Measurements from ENCODE around the gene ANKRD9. TPM values are rescaled to one million over a fixed set of nuclear protein-coding genes. Genes with fewer than 3 reads are reported as not detected.

The ANKRD9 gene
- total RNA-seq, 3 donors from 2014 or later: 10.4 to 24.9 (median 22.8) TPM

DNA sequence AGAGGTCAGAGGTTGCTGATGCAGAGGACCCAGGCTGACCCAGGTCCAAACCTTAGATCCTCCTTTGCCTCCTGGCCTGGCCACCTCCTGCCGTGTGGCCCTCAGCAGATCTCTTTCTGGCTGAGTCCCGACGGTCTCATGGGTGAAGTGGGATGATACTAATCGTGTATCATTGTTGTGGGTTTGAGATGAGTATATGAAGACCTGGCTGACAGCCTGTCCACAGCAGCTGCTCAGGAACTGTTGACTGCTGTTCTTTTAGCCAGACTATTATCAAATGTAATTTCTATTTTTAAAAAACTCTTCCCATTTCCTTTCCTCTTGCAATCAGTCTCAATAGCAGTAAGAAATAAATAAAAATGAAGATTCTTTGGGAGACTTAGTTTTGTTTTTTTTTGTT, 45.6 kb downstream of the ANKRD9 start:
- H3K27ac ChIP-seq: no peak overlapping the region
- H3K4me3 ChIP-seq: no peak overlapping the region
- DNase-seq (ENCODE audit: low spot score in 2 of 2): no peak
- H3K9me3 ChIP-seq: no peaks in the 10 kb centered on the region
- H3K36me3 ChIP-seq: no peaks in the 10 kb centered on the region
- H3K27me3 ChIP-seq: no peaks in the 10 kb centered on the region
- intact Hi-C loops (cut with DNase I; ENCODE audit: low total_unique reads): no loop called here
- TF ChIP-seq POLR2AphosphoS5 (IDR thresholded peaks at IDR 0.05) (no peak), POLR2A (IDR thresholded peaks at IDR 0.05) (no peak)
- TF ChIP-seq, protein P1, sequence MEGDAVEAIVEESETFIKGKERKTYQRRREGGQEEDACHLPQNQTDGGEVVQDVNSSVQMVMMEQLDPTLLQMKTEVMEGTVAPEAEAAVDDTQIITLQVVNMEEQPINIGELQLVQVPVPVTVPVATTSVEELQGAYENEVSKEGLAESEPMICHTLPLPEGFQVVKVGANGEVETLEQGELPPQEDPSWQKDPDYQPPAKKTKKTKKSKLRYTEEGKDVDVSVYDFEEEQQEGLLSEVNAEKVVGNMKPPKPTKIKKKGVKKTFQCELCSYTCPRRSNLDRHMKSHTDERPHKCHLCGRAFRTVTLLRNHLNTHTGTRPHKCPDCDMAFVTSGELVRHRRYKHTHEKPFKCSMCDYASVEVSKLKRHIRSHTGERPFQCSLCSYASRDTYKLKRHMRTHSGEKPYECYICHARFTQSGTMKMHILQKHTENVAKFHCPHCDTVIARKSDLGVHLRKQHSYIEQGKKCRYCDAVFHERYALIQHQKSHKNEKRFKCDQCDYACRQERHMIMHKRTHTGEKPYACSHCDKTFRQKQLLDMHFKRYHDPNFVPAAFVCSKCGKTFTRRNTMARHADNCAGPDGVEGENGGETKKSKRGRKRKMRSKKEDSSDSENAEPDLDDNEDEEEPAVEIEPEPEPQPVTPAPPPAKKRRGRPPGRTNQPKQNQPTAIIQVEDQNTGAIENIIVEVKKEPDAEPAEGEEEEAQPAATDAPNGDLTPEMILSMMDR (IDR thresholded peaks at IDR 0.05): no peak
- no peaks in the 10 kb centered on the region for H3K4me1 ChIP-seq

DNA sequence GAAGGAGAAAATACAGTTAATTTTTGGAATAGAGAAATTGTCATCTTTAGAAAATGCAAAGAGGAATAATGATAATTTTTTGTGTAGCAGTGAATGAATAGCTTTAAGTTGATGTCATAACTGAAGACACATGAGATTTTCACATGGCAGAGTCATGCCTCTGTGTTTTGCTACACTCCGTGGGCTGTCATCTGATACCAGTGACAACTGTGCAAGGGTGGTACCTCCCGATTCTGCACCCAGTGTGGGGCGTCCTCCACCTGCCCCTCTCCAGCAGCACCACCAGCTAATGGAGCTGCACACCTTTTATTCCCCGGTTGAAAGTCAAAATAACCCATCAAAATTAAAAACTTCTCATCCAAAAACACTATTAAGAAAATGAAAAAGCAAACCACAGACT, 47.2 kb downstream of the ANKRD9 start:
- intact Hi-C loops (cut with DNase I; ENCODE audit: low total_unique reads): no loop called here
- Histone ChIP-seq H3K9me3 (no peaks in the 10 kb centered on the region), H3K27me3 (no peaks in the 10 kb centered on the region), H3K27ac (no peak overlapping the region), H3K36me3 (no peaks in the 10 kb centered on the region), H3K4me1 (no peaks in the 10 kb centered on the region), H3K4me3 (no peak overlapping the region)
- TF ChIP-seq, protein P1 (IDR thresholded peaks at IDR 0.05): no peak
- TF ChIP-seq POLR2AphosphoS5 (IDR thresholded peaks at IDR 0.05): no peak
- TF ChIP-seq POLR2A (IDR thresholded peaks at IDR 0.05): no peak
- no peak for DNase-seq (ENCODE audit: low spot score in 2 of 2)

DNA sequence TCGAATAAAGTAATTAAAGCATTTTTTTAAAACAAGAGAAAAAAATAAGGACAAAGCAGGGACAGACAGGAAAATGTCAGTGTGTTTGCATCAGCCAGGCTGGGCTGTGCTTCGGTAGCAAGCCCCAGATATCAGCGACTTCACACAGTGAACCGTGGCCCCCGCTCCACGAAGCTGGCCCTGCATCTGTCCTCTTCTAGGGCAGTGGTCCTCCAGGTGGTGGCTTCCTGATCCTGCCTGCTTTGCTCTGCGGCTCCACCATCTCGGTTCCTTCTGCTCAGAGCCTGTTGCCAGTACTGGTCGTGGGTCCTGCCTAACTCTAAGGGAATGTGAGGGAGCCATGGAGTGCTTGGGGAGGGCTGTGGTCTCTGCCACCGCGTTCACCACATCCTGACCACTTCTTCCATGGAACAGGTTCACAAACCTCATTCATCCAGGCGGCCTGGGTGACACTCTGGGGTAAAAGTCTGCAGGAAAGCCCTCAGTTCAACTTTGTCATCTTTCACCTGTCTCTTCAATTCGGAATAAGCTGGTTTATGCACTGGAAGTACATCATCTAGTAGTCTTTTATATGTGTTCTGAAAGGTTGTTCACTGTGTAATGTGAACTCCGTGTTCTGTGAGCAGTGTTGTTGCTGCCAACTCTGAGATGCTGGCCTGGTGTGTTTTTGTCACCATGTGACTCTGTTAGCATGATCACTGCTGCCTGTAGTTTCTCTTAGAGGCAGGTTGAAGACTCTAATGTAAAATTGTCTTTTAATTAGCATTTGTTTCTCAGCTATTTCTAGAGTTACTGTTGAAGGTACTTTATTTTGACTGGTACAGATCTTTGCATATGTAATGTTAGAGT, 47.9 kb downstream of the ANKRD9 start:
- DNase-seq (ENCODE audit: low spot score in 2 of 2): no peak
- Histone ChIP-seq H3K4me3 (no peak overlapping the region), H3K27ac (no peak overlapping the region), H3K36me3 (no peaks in the 10 kb centered on the region), H3K4me1 (no peaks in the 10 kb centered on the region), H3K9me3 (no peaks in the 10 kb centered on the region), H3K27me3 (no peaks in the 10 kb centered on the region)
- intact Hi-C loops (cut with DNase I; ENCODE audit: low total_unique reads): no loop called here
- TF ChIP-seq, protein P1 (IDR thresholded peaks at IDR 0.05): no peak
- TF ChIP-seq POLR2A (IDR thresholded peaks at IDR 0.05) (no peak), POLR2AphosphoS5 (IDR thresholded peaks at IDR 0.05) (no peak)

DNA sequence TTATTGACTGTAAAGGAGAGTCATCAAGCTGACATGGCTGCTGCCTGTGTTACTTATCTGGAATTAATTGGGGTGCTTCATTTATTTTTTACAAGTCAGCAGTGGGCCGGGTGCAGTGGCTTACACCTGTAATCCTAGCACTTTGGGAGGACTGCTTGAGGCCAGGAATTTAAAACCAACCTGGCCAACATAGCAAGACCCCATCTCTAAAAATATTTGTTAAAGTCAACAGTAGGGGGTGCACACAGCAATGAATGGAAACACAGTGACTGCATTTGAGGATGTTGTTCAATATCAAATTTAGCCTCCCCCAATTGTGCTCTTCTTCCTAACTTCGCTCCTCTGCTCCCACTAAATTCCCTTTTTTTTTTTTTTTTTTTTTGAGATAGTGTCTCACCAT, 52.1 kb downstream of the ANKRD9 start:
- intact Hi-C loops (cut with DNase I; ENCODE audit: low total_unique reads): no loop called here
- TF ChIP-seq POLR2AphosphoS5 (IDR thresholded peaks at IDR 0.05): no peak
- no peak for TF ChIP-seq POLR2A (IDR thresholded peaks at IDR 0.05)
- TF ChIP-seq, protein P1 (IDR thresholded peaks at IDR 0.05): no peak
- H3K27me3 ChIP-seq: no peaks in the 10 kb centered on the region
- no peak overlapping the region for H3K4me3 ChIP-seq
- no peaks in the 10 kb centered on the region for H3K9me3 ChIP-seq
- H3K36me3 ChIP-seq: no peaks in the 10 kb centered on the region
- no peak for DNase-seq (ENCODE audit: low spot score in 2 of 2)
- no peaks in the 10 kb centered on the region for H3K4me1 ChIP-seq
- H3K27ac ChIP-seq: no peak overlapping the region

DNA sequence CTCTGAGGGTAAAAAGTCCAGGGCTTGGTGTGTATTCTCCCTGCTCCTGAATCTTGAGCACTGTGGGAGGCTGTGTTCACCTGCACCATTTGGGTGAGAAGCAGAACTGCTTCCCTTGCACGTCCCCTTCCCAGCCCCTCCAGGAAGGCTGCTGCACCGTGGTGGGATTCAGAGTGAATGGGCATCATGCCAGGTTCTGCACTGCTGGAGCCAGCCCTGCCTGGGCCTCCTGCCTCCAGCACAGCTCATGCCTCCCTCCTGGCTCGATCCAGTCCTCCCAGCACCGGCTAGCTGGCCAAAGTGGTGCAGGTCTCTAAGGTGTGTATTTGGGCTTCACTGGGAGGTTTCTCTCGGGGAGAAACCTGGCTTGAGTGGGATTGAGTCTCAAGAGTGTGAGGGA, 54.9 kb downstream of the ANKRD9 start:
- intact Hi-C loops (cut with DNase I; ENCODE audit: low total_unique reads): no loop called here
- H3K9me3 ChIP-seq: no peaks in the 10 kb centered on the region
- no peaks in the 10 kb centered on the region for H3K36me3 ChIP-seq
- H3K27ac ChIP-seq: no peak overlapping the region
- DNase-seq (ENCODE audit: low spot score in 2 of 2): no peak
- H3K4me1 ChIP-seq: no peaks in the 10 kb centered on the region
- no peaks in the 10 kb centered on the region for H3K27me3 ChIP-seq
- TF ChIP-seq, protein P1 (IDR thresholded peaks at IDR 0.05): no peak
- TF ChIP-seq POLR2A (IDR thresholded peaks at IDR 0.05): no peak
- TF ChIP-seq POLR2AphosphoS5 (IDR thresholded peaks at IDR 0.05): no peak
- no peak overlapping the region for H3K4me3 ChIP-seq

Measured in breast epithelium (tissue), 4 donors.